CD4-positive, CD25-positive, alpha-beta regulatory T cell (primary cell): ENCODE measurements around the gene VTI1A. TPM values are rescaled to one million over a fixed set of nuclear protein-coding genes. Genes with fewer than 3 reads are reported as not detected.
"Not testable (repeated sequence)": the region's sequence is repeated elsewhere in the genome, so short reads cannot be mapped to it uniquely, and the experiment has no call there.

Experiments
- ATAC-seq, 2 donors: fragments of 150-1000 bp; cut with Tn5 transposase; one replicate each; pipeline ENCODE4 v1.10.0; 2021; ENCODE audit warnings: low read depth in 2 of 2, moderate number of reproducible peaks in 2 of 2, moderate library complexity in 1 of 2
- DNase-seq, 3 donors: peaks; one replicate each; pipeline versions ENCODE4 v3.0.0 to v3.0.0-alpha.2; 2012 to 2022; ENCODE audit warnings: mixed read lengths in 1 of 3
- H3K27ac ChIP-seq: one replicate; pipeline ENCODE4 v1.7.0; 2013; ENCODE audit warnings: mild to moderate bottlenecking, low read length; ENCODE audit not compliant: insufficient read depth, poor library complexity, severe bottlenecking
- H3K27me3 ChIP-seq: one replicate; pipeline ENCODE4 v1.7.0; 2013; ENCODE audit warnings: low read length; ENCODE audit not compliant: control insufficient read depth, insufficient read depth
- H3K36me3 ChIP-seq: one replicate; pipeline ENCODE4 v1.7.0; 2013; ENCODE audit warnings: mild to moderate bottlenecking, low read length, moderate library complexity; ENCODE audit not compliant: control insufficient read depth, insufficient read depth
- H3K4me1 ChIP-seq: 2 replicates; pipeline ENCODE4 v1.7.0; 2013; ENCODE audit warnings: mild to moderate bottlenecking, low read length; ENCODE audit not compliant: insufficient read depth, control insufficient read depth, poor library complexity, severe bottlenecking
- H3K4me3 ChIP-seq: one replicate; pipeline ENCODE4 v1.7.0; 2013; ENCODE audit warnings: low read depth, mild to moderate bottlenecking, low read length, moderate library complexity
- H3K9me3 ChIP-seq, 2 experiments: 1 replicate in 1 of 2; 2 replicates in 1 of 2; pipeline ENCODE4 v1.7.0; 2013; ENCODE audit warnings: low read length in 2 of 2, mild to moderate bottlenecking in 1 of 2, moderate library complexity in 1 of 2; ENCODE audit not compliant: control insufficient read depth in 2 of 2
- H3K27ac Mint-ChIP-seq, 3 donors: one replicate each; pipeline ENCODE4 v1.8.0; 2020 to 2022; ENCODE audit warnings: mild to moderate bottlenecking in 3 of 3, mixed read lengths in 3 of 3, moderate library complexity in 2 of 3
- H3K27me3 Mint-ChIP-seq: one replicate; pipeline ENCODE4 v1.8.0; 2022; ENCODE audit warnings: mild to moderate bottlenecking, mixed read lengths
- H3K36me3 Mint-ChIP-seq: one replicate; pipeline ENCODE4 v1.8.0; 2020; ENCODE audit warnings: mixed read lengths
- H3K4me1 Mint-ChIP-seq, 4 donors: one replicate each; pipeline ENCODE4 v1.8.0; 2020 to 2022; ENCODE audit warnings: mixed read lengths in 4 of 4, mild to moderate bottlenecking in 1 of 4
- H3K4me3 Mint-ChIP-seq, 4 donors: one replicate each; pipeline ENCODE4 v1.8.0; 2020 to 2022; ENCODE audit warnings: mild to moderate bottlenecking in 4 of 4, mixed read lengths in 4 of 4, moderate library complexity in 3 of 4
- H3K9me3 Mint-ChIP-seq, 7 donors: one replicate each; pipeline ENCODE4 v1.8.0; 2020 to 2022; ENCODE audit warnings: mixed read lengths in 7 of 7, mild to moderate bottlenecking in 3 of 7, moderate library complexity in 2 of 7
- polyA plus RNA-seq, 4 donors: library from polyadenylated mRNA; unstranded; fragments of 300-500 nt; fragmentation: Illumina TruSeq; gene quantifications; one replicate each; pipeline ENCODE4 v1.2.3, GENCODE V29; 2021
- total RNA-seq: library from RNA; stranded (reverse); gene quantifications from one replicate; pipeline ENCODE4 v1.2.3, GENCODE V29; 2022

The VTI1A gene
- total and polyA plus RNA-seq, 5 donors from 2014 or later: 25.5 to 77.7 (median 35.1) TPM

GRCh38 chr10:112454910-112455779 is 8.1 kb downstream of the VTI1A start:
- no peaks in the 10 kb centered on the region for H3K27me3 ChIP-seq
- H3K27me3 Mint-ChIP-seq: no peaks in the 10 kb centered on the region
- H3K4me1 Mint-ChIP-seq: peaks cover 26 to 37% (median 28%) of the 10 kb centered on the region in 4 donors
- no peak overlapping the region for H3K4me3 Mint-ChIP-seq
- no peaks in the 10 kb centered on the region for H3K4me1 ChIP-seq
- H3K9me3 ChIP-seq: no peaks in the 10 kb centered on the region
- peaks cover 2% of the 10 kb centered on the region for H3K36me3 ChIP-seq
- no peak overlapping the region for H3K27ac Mint-ChIP-seq
- H3K27ac ChIP-seq: no peak overlapping the region
- H3K4me3 ChIP-seq: no peak overlapping the region
- peaks cover 4% of the 10 kb centered on the region for H3K36me3 Mint-ChIP-seq
- H3K9me3 Mint-ChIP-seq: no peaks in the 10 kb centered on the region
- ATAC-seq: no peak
- DNase-seq: no peak

- H3K36me3 Mint-ChIP-seq: peaks cover 6% of the 10 kb centered on the region
- H3K9me3 Mint-ChIP-seq: no peaks in the 10 kb centered on the region
These were observed 9.5 kb downstream of the VTI1A start for GRCh38 chr10:112456533-112456932.

GRCh38 chr10:112460366-112460765 is 13.4 kb downstream of the VTI1A start:
- no peaks in the 10 kb centered on the region for H3K9me3 ChIP-seq
- H3K27ac Mint-ChIP-seq: no peak overlapping the region
- H3K36me3 Mint-ChIP-seq: peaks cover 25% of the 10 kb centered on the region
- H3K27me3 Mint-ChIP-seq: no peaks in the 10 kb centered on the region
- H3K27ac ChIP-seq: no peak overlapping the region
- peaks cover 25% of the 10 kb centered on the region for H3K36me3 ChIP-seq
- H3K4me1 ChIP-seq: no peaks in the 10 kb centered on the region
- H3K27me3 ChIP-seq: no peaks in the 10 kb centered on the region
- DNase-seq (no peak), ATAC-seq (no peak)
- H3K4me3 Mint-ChIP-seq: no peak overlapping the region
- no peak overlapping the region for H3K4me3 ChIP-seq
- H3K9me3 Mint-ChIP-seq: no peaks in the 10 kb centered on the region
- peaks cover 5 to 16% (median 7%) of the 10 kb centered on the region in 4 donors for H3K4me1 Mint-ChIP-seq

More at GRCh38 chr10:112456533-112456932, 9.5 kb downstream of the VTI1A start:
- H3K27ac Mint-ChIP-seq: no peak overlapping the region
- H3K4me3 ChIP-seq: no peak overlapping the region
- H3K27ac ChIP-seq: no peak overlapping the region
- ATAC-seq (no peak), DNase-seq (no peak)
- H3K4me1 ChIP-seq: no peaks in the 10 kb centered on the region
- H3K4me1 Mint-ChIP-seq: peaks cover 13 to 30% (median 19%) of the 10 kb centered on the region in 4 donors
- no peak overlapping the region for H3K4me3 Mint-ChIP-seq
- no peaks in the 10 kb centered on the region for H3K9me3 ChIP-seq
- peaks cover 9% of the 10 kb centered on the region for H3K36me3 ChIP-seq
- no peaks in the 10 kb centered on the region for H3K27me3 ChIP-seq
- H3K27me3 Mint-ChIP-seq: no peaks in the 10 kb centered on the region

- no peak for DNase-seq
- no peak overlapping the region for H3K27ac ChIP-seq
- H3K4me3 Mint-ChIP-seq: no peak overlapping the region
- peaks cover 28% of the 10 kb centered on the region for H3K36me3 ChIP-seq
- H3K4me1 ChIP-seq: no peaks in the 10 kb centered on the region
- H3K4me3 ChIP-seq: no peak overlapping the region
- no peak overlapping the region for H3K27ac Mint-ChIP-seq
- H3K4me1 Mint-ChIP-seq: peaks cover 5 to 12% (median 6%) of the 10 kb centered on the region in 4 donors
- peaks cover 29% of the 10 kb centered on the region for H3K36me3 Mint-ChIP-seq
- H3K9me3 Mint-ChIP-seq: no peaks in the 10 kb centered on the region
- no peak for ATAC-seq
- no peaks in the 10 kb centered on the region for H3K9me3 ChIP-seq
- no peaks in the 10 kb centered on the region for H3K27me3 ChIP-seq
- H3K27me3 Mint-ChIP-seq: no peaks in the 10 kb centered on the region
These were observed 14.2 kb downstream of the VTI1A start for GRCh38 chr10:112461029-112461887.

GRCh38 chr10:112464074-112464473 is 17.1 kb downstream of the VTI1A start:
- H3K27me3 ChIP-seq, H3K27me3 Mint-ChIP-seq, ATAC-seq, H3K4me3 ChIP-seq, H3K9me3 ChIP-seq, H3K27ac ChIP-seq, H3K4me3 Mint-ChIP-seq, H3K9me3 Mint-ChIP-seq, H3K4me1 ChIP-seq, H3K27ac Mint-ChIP-seq, DNase-seq: not testable (repeated sequence)
- H3K4me1 Mint-ChIP-seq: peaks cover 0 to 14% (median 6%) of the 10 kb centered on the region in 4 donors
- H3K36me3 Mint-ChIP-seq: peaks cover 35% of the 10 kb centered on the region
- H3K36me3 ChIP-seq: peaks cover 44% of the 10 kb centered on the region

- H3K4me1 ChIP-seq: no peaks in the 10 kb centered on the region
- peaks cover 0 to 11% (median 7%) of the 10 kb centered on the region in 4 donors for H3K4me1 Mint-ChIP-seq
- no peak for ATAC-seq
- peaks cover 0 to 2% (median 0%) of the 10 kb centered on the region in 7 donors for H3K9me3 Mint-ChIP-seq
- H3K27ac Mint-ChIP-seq: no peak overlapping the region
- H3K4me3 Mint-ChIP-seq: no peak overlapping the region
- H3K4me3 ChIP-seq: no peak overlapping the region
- peaks cover 35% of the 10 kb centered on the region for H3K36me3 Mint-ChIP-seq
- H3K9me3 ChIP-seq: no peaks in the 10 kb centered on the region
- no peak overlapping the region for H3K27ac ChIP-seq
- H3K36me3 ChIP-seq: peaks cover 43% of the 10 kb centered on the region
- no peaks in the 10 kb centered on the region for H3K27me3 ChIP-seq
- no peaks in the 10 kb centered on the region for H3K27me3 Mint-ChIP-seq
- DNase-seq: peak in 1 of 3 donors; percentile 4
These were observed 18.4 kb downstream of the VTI1A start for GRCh38 chr10:112465299-112465883.

DNA sequence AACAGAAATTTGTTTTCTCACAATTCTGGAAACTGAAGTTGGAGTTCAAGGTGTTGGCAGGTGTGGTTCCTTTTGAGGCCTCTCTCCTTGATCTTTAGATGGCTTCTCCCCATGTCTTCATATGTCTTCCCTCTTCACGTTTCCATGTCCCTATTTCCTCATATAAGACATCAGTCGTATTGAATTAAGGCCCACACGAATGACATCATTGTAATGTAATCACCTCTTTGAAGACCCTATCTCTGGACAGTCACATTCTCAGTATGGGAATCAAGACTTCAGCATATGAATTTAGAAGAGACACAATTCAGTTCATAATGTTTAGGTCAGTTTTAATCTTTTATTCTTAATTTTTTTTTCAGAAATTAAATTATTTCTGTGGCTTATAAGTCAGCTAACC is 19.8 kb downstream of the VTI1A start:
- Mint-ChIP-seq H3K4me1 (peaks cover 1 to 11% (median 7%) of the 10 kb centered on the region in 4 donors), H3K9me3 (peaks cover 0 to 2% (median 0%) of the 10 kb centered on the region in 7 donors), H3K36me3 (peaks cover 29% of the 10 kb centered on the region), H3K27ac (peak overlapping the region in 1 of 3 donors; percentile 36), H3K27me3 (no peaks in the 10 kb centered on the region), H3K4me3 (no peak overlapping the region)
- H3K4me3 ChIP-seq: no peak overlapping the region
- peaks cover 35% of the 10 kb centered on the region for H3K36me3 ChIP-seq
- no peaks in the 10 kb centered on the region for H3K9me3 ChIP-seq
- H3K27ac ChIP-seq: no peak overlapping the region
- no peaks in the 10 kb centered on the region for H3K4me1 ChIP-seq
- no peak for DNase-seq
- no peaks in the 10 kb centered on the region for H3K27me3 ChIP-seq
- ATAC-seq: no peak
